Left hindlimb (tissue), 1 donor: ENCODE results near the gene DLGAP1.
"Not testable (repeated sequence)": the region's sequence is repeated elsewhere in the genome, so short reads cannot be mapped to it uniquely, and the experiment has no call there.

ENCODE experiments used
- DNase-seq: peaks from one replicate; pipeline ENCODE4 v3.0.0-alpha.2; 2018

The DLGAP1 gene

GRCh38 chr18:3709205-3709604 is 745.9 kb downstream of the DLGAP1 start:
- DNase-seq, result no peak

DNA sequence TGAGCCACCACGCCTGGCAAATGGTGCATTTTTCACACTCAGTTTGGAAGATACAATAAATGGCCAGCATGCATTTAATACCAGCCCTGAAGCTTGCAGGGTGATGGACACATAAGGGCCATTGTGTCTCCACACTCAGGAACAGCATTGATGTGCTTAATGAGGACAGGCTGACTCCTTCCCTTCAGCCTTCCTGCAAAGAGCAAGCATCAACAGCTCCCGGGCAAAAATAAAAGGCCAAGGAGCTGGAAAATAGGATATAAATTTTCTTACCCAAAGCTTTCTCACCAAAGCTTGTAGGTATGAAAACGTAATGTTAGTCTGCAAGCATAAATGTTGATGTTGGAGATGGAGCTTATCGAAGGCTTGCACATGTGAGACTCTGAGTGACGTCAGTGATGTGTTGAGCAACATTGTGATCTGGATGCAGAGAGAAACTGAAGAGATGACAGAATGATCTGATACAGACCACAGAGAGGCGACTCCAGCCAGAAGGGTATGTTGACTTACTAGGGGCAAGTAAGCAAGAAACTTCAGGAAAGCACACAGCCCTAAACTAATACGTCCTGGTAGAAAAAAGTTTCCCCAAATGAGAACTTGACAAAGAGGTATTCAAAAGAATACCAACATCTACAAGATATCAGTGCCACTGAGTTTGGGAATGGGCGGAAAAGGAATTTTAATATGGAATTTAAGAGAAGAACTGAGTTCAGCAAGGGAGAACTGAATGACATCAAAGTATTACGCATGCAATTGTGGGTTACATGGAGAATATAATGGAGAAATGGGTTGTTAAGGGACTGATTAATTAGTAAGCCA is 748.6 kb downstream of the DLGAP1 start:
- DNase-seq, result no peak

GRCh38 chr18:3704556-3705344 is 750.4 kb downstream of the DLGAP1 start:
- no peak for DNase-seq

DNA sequence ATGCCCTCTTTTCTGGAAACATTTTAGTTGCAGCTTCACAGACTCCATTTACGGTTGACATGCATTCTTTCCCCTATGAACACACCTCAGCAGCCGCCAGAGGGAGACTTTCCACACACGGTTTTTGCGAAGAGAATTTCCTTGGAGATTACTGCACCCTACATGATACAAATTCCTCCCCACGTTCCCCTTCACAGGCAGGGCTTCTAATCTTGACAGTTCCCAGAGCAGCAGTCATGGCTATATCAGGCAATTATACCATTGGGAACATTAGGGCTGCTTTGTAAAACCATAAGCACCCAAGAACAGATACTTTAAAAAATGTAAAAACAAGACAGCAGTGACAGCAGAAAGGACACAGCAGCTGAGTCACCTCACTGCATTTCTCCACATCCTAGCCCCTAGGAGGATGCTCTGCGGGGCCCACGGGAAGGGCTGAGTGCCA is 751.4 kb downstream of the DLGAP1 start:
- peak; percentile 38 for DNase-seq

DNA sequence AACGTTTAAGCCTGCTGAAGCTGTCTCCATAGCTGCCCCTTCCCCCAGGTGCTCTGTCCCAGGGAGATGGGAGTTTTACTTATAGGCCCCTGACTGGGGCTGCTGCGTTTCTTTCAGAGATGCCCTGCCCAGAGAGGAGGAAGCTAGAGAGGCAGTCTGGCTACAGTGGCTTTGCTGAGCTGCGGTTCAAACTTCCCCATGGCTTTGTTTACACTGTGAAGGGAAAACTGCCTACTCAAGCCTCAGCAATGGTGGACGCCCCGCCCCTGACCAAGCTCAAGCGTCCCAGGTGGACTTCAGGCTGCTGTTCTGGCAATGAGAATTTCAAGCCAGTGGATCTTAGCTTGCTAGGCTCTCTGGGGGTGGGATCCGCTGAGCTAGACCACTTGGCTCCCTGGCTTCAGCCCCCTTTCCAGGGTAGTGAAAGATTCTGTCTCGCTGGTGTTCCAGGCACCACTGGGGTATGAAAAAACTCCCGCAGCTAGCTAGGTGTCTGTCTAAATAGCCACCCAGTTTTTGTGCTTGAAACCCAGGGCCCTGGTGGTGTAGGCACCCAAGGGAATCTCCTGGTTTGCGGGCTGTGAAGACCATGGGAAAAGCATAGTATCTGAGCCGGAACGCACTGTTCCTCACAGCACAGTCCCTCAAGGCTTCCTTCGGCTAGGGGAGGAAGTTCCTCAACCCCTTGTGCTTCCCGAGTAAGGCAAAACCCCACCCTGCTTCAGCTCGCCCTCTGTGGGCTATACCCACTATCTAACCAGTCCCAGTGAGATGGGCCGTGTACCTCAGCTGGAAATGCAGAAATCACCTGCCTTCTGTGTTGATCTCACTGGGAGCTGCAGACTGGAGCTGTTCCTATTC is 755.2 kb downstream of the DLGAP1 start:
- not testable (repeated sequence) for DNase-seq

DNA sequence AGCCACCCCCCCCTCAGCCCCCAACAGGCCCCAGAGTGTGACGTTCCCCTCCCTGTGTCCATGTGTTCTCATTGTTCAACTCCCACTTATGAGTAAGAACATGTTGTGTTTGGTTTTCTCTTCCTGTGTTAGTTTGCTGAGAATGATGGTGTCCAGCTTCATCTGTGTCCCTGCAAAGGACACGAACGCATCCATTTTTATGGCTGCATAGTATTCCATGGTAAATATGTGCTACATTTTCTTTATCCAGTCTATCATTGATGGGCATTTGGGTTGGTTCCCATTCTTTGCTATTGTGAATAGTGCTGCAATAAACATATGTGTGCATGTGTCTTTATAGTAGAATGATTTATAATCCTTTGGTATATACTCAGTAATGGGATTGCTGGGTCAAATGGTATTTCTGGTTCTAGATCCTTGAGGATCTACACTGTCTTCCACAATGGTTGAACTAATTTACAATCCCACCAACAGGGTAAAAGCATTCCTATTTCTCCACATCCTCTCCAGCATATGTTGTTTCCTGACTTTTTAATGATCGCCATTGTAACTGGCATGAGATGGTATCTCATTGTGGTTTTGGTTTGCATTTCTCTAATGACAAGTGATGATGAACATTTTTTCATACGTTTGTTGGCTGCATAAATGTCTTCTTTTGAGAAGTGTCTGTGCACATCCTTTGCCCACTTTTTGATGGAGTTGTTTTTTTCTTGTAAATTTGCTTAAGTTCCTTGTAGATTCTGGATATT is 760.9 kb downstream of the DLGAP1 start:
- not testable (repeated sequence) for DNase-seq

GRCh38 chr18:3693410-3693809 is 761.7 kb downstream of the DLGAP1 start:
- no peak for DNase-seq

- no peak for DNase-seq
These were observed 762.4 kb downstream of the DLGAP1 start for GRCh38 chr18:3692691-3693090.

DNA sequence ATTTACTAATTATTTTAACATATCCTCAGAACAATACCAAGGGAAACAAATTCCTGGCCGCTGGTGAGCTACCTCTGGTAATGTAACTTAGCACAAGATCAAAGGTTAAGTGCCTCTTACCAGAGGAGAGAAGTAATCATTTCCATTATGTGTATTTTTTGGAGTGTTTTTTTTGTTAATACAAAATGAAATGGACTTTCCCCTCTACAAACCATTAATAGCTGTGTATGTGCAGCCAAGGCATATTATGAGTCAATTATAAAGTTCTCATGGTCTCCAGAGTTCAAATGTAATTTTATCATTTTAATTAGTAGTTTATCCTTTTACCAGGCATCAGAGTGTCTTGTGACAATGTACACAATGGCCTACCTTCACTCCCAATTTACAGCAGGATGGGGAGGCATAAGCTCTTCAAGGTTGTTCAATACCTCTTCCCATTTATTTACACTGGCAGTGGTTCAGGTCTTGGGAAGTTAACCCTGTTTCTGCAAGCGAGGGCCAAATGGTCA is 762.9 kb downstream of the DLGAP1 start:
- DNase-seq, result no peak

DNA sequence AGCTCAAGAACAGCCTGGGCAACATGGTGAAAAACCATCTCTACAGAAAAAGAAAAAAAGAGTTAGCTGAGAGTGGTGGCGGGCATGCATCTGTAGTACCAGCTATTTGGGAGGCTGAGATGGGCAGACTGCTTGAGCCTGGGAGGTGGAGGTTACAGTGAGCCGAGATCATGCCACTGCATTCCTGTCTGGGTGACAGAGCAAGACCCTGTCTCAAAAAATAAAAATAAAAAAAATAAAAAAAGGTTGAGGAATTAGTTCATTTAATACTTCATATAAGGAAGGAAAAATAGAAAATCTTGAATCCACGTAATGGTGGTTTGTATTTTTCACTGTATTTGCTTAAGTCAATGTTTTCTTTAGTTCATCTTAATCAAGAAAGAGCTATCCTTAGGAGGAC is 763.4 kb downstream of the DLGAP1 start:
- DNase-seq, result no peak

- DNase-seq, result no peak
These were observed 764.4 kb downstream of the DLGAP1 start for GRCh38 chr18:3690764-3691066.

DNA sequence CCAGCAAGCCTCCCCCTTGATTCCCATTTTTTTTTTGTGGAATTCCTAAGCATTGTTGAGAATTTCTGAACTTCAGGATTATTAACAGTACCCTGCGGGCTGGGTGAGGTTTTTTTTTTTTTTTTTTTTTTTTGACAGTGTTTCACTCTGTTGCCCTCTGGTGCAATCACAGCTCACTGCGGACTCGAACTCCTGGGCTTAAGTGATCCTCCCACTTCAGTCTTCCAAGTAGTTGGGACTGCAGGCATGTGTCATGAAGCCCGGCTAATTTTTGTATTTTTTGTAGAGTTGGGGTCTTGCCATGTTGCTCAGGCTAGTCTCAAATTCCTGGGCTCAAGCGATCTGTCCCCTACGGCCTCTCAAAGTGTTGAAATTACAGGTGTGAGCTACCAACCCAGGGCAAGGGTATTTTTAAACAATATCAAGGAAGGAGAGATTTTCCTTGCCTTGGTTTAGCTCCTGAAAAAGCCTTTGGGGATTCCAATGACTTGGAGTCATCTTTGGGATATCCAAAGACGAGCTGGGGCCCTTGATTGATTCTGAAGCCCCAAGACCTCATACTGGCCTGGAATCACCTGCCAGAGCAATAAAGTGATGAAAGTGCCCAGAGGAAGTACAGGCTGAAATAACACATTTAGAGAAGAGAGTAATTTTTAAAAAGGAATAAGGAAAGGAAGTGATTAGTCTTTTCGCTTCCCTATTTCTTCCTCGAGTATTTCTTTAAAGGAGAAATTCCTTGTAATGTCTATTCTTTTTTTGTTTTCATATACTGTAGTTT is 764.9 kb downstream of the DLGAP1 start:
- DNase-seq, result no peak

DNA sequence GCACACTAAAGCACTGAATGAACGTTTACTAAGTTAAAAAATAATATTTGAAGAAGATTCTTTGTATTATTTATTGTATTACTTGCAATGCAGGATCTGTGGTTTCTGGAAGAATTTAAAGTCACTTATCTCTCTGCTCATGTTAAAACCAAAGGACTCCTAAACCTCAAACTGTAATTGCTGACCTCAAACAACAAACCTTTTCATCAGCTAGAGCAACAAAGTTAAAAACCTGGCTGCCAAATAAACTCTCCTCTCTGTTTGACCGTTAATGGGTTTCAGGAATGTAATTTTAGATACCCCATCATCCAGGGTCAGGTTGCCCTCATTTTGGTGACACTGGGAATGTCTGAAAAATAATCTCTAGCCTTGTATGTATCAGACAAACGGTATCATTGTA is 766.0 kb downstream of the DLGAP1 start:
- DNase-seq, result no peak

DNA sequence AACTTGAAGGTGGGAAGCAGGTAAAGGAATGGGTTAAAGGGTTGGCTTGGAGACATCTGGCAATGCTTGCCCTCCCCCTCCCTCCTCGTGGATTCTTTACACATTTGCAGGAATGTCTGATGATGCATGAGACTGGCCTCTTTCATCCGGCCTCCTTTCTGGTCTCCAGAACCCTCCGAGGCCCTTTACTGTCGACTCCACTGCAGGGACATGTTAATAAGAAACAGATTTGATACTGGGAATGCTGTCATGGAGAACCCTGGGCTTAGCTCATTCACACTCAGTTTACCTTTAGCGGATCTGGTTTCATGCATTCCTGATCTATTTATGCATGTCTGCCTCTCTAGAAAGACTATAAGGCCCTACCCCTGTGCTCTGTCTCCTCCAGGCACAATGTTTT is 766.4 kb downstream of the DLGAP1 start:
- DNase-seq, result peak; percentile 50

DNA sequence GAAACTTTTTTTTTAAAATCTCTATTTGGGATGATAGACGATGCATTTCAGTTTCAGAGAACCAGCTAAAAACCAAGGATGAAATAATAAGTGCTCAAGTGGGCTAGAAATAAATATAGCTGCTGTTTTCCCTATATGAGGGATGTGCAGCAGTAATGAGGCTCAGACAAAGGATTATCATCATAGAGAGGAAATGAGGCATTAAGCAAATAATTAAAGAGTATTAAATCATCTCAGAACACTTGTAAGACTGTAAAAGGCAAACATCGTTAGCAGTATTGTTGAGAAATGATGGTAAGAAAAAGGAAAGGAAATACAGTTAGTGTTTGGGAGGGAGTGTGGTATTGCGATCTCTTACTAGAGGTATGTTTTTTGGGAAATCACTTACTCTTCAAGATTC is 771.6 kb downstream of the DLGAP1 start:
- DNase-seq, result no peak

- DNase-seq, result no peak
These were observed 773.0 kb downstream of the DLGAP1 start for GRCh38 chr18:3682061-3682460.

DNA sequence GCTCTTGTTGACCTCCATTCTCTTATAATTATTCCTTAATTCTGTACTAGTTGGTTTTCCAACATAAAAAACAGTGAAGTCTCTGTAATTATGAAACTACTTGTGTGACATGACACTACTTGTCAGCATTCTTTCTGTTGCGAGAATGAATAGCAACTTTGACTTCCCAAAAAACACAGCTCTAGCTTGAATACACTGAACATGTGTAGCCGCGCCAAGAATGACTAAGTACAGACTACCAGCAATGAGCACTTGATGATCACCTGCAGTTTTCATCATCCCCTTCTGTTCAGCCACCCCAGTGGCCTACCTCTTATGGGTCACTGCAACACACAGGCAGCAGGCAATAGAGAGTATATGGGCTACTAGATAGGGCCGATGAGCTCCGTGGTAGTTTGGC is 775.9 kb downstream of the DLGAP1 start:
- no peak for DNase-seq

- DNase-seq, result no peak
These were observed 779.1 kb downstream of the DLGAP1 start for GRCh38 chr18:3675994-3676393.

GRCh38 chr18:3675446-3675845 is 779.7 kb downstream of the DLGAP1 start:
- DNase-seq, result no peak

DNA sequence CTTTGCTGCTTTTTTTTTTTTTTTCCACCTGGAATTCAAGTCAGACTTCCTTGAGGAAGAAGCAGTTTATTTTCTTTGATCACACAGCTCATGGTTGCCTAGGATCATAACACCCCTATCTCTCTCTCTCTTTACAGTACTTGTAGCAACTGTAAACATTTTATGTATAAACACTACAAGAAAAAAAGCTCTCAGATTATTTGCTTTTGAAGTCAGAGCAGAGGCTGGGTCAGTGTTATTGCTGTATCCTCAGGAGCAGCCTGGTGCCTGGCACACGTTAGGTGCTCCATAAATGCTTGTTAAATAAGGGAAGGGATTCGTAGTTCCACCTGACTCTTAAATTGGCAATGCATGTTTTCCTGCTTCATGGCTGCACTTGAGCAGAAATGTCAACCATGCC is 783.9 kb downstream of the DLGAP1 start:
- no peak for DNase-seq

GRCh38 chr18:3669376-3669775 is 785.7 kb downstream of the DLGAP1 start:
- DNase-seq, result no peak
